ENCODE results near the gene OCA2.
"Not testable (repeated sequence)": the region's sequence is repeated elsewhere in the genome, so short reads cannot be mapped to it uniquely, and the experiment has no call there.

Gene OCA2

DNA sequence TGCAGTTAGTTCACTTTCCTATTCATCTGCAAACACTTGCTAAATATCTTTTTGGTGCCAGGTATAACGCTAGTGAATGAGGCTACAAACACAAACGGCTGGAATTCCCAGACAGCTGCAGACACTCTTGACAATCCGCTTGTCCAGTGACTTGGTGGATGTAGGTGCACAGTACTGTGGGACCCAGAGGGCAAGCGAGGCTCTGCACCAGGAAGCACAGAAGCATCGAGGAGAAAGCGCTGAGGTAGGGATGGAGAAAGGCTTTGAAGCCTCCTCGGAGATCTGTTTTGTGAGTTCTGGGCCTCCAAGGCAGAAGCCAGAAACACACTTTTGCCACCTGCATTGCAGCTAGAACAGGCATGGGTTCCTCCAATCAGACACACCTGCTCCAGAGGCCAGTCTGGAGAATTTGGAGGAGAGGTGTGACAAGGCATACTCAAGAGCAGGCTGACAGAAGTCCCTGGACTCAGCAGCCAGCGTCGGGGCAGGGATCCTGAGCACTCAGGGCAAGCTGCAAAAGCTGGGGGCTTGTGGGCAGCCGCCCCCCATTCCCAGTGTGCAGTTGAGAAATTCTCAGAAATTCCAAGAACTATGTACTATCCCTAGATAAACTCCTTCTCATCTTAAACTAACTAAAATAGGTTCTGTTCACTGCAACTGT, 232.5 kb downstream of the OCA2 start:
- DNase-seq = no peak

DNA sequence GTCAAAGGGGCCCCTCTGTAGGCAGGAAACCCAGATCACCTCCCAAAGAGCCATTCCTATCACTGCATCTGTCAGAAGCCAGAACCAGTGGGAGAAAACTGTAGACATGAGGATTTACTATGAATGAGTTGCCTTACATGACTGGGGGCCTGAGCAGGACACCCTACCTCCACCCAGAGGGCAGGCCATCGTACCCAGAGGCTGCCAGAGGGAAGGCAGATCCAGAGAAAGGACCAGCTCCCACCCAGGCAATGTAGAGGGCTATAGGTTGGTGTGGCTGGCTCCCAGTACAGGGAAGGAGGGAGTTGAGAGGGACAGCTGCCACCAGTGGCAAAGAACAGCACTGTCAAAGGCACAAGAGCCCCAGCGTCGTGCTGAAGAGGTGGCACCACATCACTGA, 233.2 kb downstream of the OCA2 start:
- DNase-seq = no peak

DNA sequence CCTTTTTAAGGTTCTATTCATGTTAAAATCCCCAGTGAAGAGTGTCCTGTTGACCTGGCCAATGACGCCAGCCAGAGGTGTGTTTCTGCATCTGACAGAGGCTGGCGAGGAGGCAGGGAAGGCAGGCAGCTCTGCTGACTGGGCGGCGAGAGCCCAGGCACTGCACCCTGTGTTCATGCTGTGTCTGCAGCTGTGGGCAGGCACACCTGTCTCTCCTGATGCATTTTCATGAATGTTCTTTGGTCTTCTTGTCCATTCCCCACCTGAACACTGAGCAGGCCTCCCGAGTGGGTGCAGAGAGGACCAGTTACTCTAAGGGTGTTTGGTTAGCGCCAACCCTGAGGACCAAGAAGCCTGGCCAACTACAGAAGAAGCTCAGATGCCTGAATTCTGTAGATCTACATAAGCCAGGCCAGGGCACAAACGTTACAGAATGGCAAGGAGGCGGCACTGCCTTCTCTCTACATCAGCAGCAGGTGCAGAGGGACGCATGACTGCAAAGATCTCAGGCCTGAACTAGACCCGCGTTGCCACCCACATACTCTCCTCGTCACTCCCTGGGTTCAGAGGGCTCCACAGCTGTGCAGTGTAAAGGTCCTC, 233.7 kb downstream of the OCA2 start:
- DNase-seq = no peak

DNA sequence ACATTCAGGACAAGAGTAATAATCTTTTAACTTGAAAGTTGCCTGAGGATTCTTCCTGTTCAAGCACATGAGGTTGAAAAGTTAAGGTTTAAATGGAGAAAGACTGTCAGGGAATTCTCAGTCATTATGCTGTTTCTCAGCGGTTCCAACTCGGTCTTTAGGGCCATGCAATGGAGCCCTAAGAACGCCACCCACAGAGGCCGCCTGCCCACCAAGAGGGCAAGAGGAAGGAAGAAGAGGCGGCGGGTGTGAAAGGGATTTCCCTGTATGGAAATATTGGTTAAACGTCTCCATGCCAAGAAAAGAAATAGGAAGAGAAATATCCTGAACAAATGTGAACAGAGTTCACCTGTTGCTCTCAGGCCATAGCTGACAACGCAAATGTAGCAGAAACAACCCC, 234.4 kb downstream of the OCA2 start:
- DNase-seq = no peak

DNA sequence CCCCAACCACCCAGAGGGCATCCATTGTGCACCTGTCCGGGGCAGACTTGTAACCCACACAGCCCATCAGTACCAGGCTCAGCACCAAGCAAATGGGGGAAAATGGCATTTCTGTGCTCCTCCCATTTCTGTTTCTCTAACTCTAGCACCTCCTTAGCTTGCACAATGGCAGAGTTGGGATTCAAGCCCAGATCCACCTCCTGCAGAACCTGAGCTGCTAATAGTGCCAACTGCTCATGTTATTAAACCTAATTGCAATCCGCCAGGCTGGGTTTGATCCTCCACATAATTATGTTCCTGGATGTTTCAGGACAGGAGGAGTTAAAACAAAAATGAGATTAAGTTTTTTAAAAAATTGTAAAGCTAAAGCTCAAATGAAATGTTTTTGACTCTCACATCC, 235.0 kb downstream of the OCA2 start:
- no peak for DNase-seq

DNA sequence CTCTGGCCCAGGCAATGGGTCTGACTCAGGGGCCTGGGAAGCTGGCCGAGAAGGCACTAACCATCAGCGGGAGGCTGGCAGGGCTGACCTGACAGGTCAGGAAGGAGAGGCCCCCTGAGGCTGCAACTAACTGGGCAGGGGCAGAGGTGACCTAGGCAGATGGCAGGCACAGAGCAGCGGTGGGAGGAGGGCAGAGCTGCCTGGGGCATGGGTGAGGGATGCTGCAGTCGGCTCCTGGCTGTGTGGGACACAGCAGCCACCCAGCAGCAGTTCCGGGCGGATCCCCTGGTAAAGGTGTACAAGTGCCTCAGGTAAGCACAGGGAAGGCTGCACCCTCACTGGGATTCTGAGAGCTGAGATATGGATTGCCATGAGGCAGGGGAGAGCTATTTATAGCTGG, 236.1 kb downstream of the OCA2 start:
- no peak for DNase-seq

GRCh38 chr15:27861171-27861570, 237.9 kb downstream of the OCA2 start:
- DNase-seq = no peak

- no peak for DNase-seq
These were observed 244.0 kb downstream of the OCA2 start for GRCh38 chr15:27855137-27855536.

DNA sequence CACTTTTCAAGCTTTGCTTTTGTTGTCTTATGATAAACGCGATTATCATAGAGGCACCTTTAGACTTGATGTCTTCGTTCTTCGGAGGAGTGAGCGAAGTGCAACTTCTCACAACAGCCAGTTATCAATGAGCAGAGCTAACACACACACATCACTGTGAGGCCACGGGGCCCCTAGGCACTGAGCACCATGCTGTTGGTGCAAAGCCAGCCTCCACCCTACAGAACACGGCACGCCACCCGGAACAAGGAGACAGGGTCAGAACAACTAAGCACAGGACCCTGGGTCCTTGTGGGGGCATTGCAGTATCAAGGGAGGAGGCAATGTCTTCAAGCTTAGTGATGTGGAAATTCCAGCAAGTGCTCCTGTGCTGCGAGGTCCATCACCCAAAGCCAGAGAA, 244.5 kb downstream of the OCA2 start:
- no peak for DNase-seq

GRCh38 chr15:27853624-27854455, 245.3 kb downstream of the OCA2 start:
- no peak for DNase-seq

- DNase-seq = no peak
These were observed 247.3 kb downstream of the OCA2 start for GRCh38 chr15:27851858-27852210.

- DNase-seq = no peak
These were observed 247.9 kb downstream of the OCA2 start for GRCh38 chr15:27850981-27851857.

DNA sequence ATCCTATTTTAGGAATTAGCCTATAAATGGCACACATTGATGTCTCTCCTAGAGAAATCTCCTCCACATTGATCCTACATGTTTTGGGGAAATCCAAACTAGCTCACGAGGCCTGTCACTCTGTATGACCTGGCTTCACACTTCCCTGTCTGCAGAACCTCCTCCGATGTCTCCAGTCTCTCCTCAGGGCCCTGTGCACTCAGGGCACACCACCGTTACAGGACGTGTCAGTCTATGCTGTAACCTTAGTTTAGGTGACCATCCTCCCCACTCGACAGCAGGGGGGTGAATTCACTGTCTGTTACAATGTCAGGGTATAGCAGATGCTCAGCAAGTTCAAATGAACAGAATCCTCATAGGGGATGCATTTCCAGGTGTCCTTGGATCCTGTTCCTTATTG, 249.1 kb downstream of the OCA2 start:
- no peak for DNase-seq

GRCh38 chr15:27848936-27849335, 250.2 kb downstream of the OCA2 start:
- not testable (repeated sequence) for DNase-seq

- no peak for DNase-seq
These were observed 251.1 kb downstream of the OCA2 start for GRCh38 chr15:27847775-27848710.

GRCh38 chr15:27846722-27847395, 252.3 kb downstream of the OCA2 start:
- DNase-seq = no peak

DNA sequence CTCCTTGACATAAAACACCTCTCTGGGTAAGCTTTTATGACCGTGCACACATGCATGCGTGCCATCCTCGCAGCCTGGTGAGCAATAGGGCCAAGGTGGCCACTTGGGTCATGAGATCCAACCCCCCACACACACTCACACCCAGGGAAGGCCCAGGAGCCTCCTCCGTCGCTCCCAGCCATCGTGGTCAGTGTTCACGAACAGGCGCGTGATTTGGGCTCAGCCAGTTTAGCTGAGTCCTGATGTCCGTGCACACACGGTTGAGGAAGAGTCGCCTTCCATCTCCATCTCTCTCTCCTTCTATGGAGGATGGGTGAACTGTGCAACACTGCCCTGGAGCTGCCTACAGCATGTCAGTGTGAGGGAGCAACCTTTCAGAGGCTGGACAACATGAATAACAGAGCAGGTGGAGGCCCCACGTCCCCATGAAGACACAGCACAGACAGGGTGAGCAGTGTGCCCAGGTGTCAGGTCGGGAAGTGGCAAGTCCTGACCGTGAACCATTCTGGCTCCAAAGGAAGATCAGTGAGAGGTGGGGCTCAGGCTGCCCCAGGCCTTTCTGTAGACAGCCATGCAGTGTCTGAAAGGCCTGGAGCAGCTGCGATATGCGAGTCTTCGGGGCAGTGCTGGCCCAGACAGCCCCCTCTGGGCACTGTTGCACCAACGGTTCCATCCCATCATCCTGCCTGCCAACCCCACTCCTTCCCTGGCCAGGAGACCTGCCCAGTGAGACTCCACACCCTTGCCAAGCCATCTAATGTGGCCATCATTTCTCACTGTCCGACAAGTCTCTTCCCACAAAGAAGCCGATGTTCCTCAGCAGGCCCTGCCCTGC, 253.4 kb downstream of the OCA2 start:
- DNase-seq = no peak

- no peak for DNase-seq
These were observed 255.0 kb downstream of the OCA2 start for GRCh38 chr15:27844018-27844666.

DNA sequence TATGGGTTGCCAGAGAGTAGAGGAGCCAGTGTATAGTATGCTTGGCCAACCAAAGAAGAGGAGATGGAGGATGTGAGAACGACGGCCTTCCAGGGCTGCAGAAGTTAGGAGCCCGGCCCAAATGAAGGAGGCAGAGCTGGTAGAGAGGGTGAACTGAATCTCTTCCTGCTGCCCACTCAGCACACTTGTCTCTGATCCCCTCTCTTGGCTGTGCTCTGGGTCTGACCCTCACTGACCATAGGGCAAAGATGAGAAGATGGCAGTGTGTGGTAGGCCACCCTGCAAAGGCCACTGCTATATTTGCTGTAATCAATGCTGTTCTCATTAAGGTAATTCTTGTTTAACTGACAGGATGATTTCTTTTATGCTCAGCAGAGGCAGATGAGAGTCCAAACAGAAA, 256.0 kb downstream of the OCA2 start:
- no peak for DNase-seq

- no peak for DNase-seq
These were observed 256.6 kb downstream of the OCA2 start for GRCh38 chr15:27842526-27842925.

Data from activated T-cell treated with anti-CD3 and anti-CD28 coated beads, Interleukin-2, amount 50 U/mL, for 1 hour (primary cell).